Measurements from ENCODE around the gene KNOP1.
"Not testable (repeated sequence)": the region's sequence is repeated elsewhere in the genome, so short reads cannot be mapped to it uniquely, and the experiment has no call there.

Gene KNOP1

DNA sequence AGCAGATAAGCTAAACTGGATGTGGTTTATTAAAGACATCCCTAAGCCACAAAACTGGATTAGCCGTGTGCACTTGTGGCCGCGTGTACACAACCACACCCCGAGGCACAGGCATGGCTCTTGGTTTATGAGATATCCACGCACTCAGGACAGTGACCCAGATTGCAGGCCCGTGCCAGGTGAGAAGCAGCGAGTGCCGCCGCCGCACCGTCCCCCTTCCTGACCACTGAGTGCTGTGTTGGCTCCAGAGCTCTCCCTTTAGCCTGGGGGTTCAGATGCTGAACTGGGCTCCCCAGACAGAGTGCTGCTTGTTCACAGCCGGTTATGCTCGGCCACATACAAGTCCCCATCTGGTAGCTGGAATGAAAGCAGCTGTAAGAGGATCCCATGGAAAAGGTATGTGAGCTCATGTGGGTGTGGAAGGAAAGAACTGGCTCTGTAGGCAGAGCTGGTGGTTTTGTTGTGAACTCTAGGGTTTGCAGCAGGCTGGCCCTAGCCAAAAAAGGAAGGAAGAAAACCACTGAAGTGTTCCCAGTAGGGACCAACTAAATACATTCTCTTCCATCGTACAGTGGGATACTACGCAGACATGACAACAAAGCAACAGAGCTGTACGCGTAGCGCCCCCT, 29.5 kb downstream of the KNOP1 start:
- TF ChIP-seq, protein P1, sequence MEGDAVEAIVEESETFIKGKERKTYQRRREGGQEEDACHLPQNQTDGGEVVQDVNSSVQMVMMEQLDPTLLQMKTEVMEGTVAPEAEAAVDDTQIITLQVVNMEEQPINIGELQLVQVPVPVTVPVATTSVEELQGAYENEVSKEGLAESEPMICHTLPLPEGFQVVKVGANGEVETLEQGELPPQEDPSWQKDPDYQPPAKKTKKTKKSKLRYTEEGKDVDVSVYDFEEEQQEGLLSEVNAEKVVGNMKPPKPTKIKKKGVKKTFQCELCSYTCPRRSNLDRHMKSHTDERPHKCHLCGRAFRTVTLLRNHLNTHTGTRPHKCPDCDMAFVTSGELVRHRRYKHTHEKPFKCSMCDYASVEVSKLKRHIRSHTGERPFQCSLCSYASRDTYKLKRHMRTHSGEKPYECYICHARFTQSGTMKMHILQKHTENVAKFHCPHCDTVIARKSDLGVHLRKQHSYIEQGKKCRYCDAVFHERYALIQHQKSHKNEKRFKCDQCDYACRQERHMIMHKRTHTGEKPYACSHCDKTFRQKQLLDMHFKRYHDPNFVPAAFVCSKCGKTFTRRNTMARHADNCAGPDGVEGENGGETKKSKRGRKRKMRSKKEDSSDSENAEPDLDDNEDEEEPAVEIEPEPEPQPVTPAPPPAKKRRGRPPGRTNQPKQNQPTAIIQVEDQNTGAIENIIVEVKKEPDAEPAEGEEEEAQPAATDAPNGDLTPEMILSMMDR (IDR thresholded peaks at IDR 0.05; ENCODE audit: low read depth, low read length), result no peak
- DNase-seq (ENCODE audit: low read depth, low spot score), result no peak
- in situ Hi-C loops (cut with HindIII; ENCODE audit: low sequenced_read_pairs), result no loop called here
- H3K4me3 ChIP-seq (ENCODE audit: low read depth, low read length), result no peak overlapping the region

- TF ChIP-seq, protein P1 (IDR thresholded peaks at IDR 0.05; ENCODE audit: low read depth, low read length), result no peak
- no peak for DNase-seq (ENCODE audit: low read depth, low spot score)
- no peak overlapping the region for H3K4me3 ChIP-seq (ENCODE audit: low read depth, low read length)
- in situ Hi-C loops (cut with HindIII; ENCODE audit: low sequenced_read_pairs), result no loop called here
Measured at GRCh38 chr16:19687279-19687678, 30.7 kb downstream of the KNOP1 start.

GRCh38 chr16:19685176-19685575, 32.9 kb downstream of the KNOP1 start:
- no peak overlapping the region for H3K4me3 ChIP-seq (ENCODE audit: low read depth, low read length)
- TF ChIP-seq, protein P1 (IDR thresholded peaks at IDR 0.05; ENCODE audit: low read depth, low read length), result no peak
- in situ Hi-C loops (cut with HindIII; ENCODE audit: low sequenced_read_pairs), result no loop called here
- DNase-seq (ENCODE audit: low read depth, low spot score), result no peak

DNA sequence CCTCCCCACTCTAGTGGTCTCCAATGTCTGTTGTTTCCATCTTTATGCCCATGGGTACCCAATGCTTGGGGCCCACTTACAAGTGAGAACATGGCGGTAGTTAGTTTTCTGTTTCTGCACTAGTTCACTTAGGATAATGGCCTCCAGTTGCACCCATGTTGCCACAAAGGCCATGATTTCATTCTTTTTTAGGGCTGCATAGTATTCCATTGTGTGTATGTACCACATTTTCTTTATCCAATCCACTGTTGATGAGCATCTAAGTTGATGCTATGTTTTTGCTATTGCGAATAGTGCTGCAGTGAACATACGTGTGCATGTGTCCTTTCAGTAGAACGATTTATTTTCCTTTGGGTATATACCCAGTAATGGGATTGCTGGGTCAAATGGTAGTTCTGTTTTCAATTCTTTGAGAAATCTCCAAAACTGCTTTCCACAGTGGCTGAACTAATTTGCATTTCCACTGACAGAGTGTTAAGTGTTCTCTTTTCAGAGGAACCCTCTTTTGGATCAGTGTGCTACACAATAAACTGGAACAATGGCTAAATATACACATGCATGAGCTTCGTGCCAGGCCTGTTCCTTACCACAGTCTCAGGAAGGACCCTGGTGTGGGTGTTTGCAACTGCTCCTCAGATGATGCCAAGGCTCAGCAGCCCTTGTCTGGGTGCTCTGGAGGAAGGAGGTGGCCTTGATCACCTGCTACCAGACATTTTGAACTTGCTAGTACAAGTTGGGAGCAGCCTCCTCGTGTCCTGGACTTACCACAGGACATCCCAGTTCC, 34.4 kb downstream of the KNOP1 start:
- TF ChIP-seq, protein P1 (IDR thresholded peaks at IDR 0.05; ENCODE audit: low read depth, low read length), result no peak
- in situ Hi-C loops (cut with HindIII; ENCODE audit: low sequenced_read_pairs), result no loop called here
- DNase-seq (ENCODE audit: low read depth, low spot score), result no peak
- H3K4me3 ChIP-seq (ENCODE audit: low read depth, low read length), result no peak overlapping the region

GRCh38 chr16:19681637-19682036, 36.4 kb downstream of the KNOP1 start:
- in situ Hi-C loops (cut with HindIII; ENCODE audit: low sequenced_read_pairs), result no loop called here
- no peak for DNase-seq (ENCODE audit: low read depth, low spot score)
- TF ChIP-seq, protein P1 (IDR thresholded peaks at IDR 0.05; ENCODE audit: low read depth, low read length), result no peak
- H3K4me3 ChIP-seq (ENCODE audit: low read depth, low read length), result no peak overlapping the region

GRCh38 chr16:19680881-19681340, 37.1 kb downstream of the KNOP1 start:
- no peak overlapping the region for H3K4me3 ChIP-seq (ENCODE audit: low read depth, low read length)
- TF ChIP-seq, protein P1 (IDR thresholded peaks at IDR 0.05; ENCODE audit: low read depth, low read length), result peak; percentile 15
- in situ Hi-C loops (cut with HindIII; ENCODE audit: low sequenced_read_pairs), result no loop called here
- no peak for DNase-seq (ENCODE audit: low read depth, low spot score)

DNA sequence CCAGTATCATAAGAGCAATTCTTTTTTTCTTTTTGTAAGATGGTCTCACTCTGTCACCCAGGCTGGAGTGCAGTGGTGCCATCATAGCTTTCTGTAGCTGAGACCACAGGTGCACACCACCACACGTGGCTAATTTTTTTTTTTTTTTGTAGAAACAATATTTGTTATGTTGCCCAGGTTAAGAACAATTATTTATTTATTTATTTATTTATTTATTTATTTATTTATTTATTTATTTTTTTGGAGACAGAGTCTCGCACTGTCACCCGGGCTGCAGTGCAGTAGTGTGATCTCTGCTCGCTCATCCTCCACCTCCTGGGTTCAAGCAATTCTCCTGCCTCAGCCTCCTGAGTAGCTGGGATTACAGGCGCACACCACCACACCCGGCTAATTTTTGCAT, 38.7 kb downstream of the KNOP1 start:
- H3K4me3 ChIP-seq (ENCODE audit: low read depth, low read length); in situ Hi-C loops (cut with HindIII; ENCODE audit: low sequenced_read_pairs); DNase-seq (ENCODE audit: low read depth, low spot score): not testable (repeated sequence)

All from astrocyte of the spinal cord (primary cell).